C4-2B (cell line): ENCODE data around the gene XXYLT1.

Experiments
- CTCF ChIP-seq: fragments of 450-650 bp; conservative IDR thresholded peaks from 2 replicates; pipeline ENCODE4 v1.5.1; 2017; ENCODE audit warnings: mild to moderate bottlenecking
- ZFX ChIP-seq: fragments of 450-650 bp; IDR thresholded peaks from 2 replicates; pipeline ENCODE4 v1.6.1; 2017

GRCh38 chr3:195140816-195141793 is 129.9 kb downstream of the XXYLT1 start:
- no peak for TF ChIP-seq CTCF
- no peak for TF ChIP-seq ZFX
